Esophagus squamous epithelium (tissue), 4 donors: Measurements from ENCODE around the gene RNF166.

ENCODE experiments used
- POLR2A ChIP-seq, 4 donors: fragments of 450-650 bp; IDR thresholded peaks; one replicate each; pipeline ENCODE4 v1.6.1; 2017; ENCODE audit warnings: antibody characterized with exemption in 4 of 4, mild to moderate bottlenecking in 4 of 4, moderate library complexity in 3 of 4
- TF ChIP-seq, protein P1 (sequence below), 6 experiments: fragments of 450-650 bp in 4 of 6; fragments of 200-600 bp in 2 of 6; sonication (generic) in 2 of 6; IDR thresholded peaks; one replicate each; pipeline ENCODE4 v1.5.1; 2016 to 2019; ENCODE audit warnings: antibody characterized with exemption in 6 of 6, mild to moderate bottlenecking in 4 of 6, moderate library complexity in 4 of 6

DNA sequence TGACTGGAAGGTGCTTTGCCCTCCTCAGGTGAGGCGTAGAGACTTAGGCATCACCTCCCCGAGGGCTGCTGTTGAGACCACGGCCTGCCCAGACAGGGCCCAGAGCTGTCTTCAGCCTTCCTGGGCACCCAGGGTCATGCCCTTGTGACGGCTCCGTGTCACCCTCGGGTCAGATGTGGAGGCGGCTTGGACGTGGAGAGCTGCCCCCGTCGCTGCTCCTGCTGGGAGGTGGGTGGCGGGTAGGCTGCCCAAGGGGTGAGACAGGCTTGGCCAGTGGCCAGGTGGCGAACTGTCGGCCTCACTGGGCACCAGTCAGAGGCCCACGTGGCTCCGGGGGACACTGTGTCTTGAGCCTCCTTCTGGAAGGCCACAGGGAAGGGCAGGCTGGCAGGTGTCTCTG lies 11.0 kb downstream of the RNF166 start:
- TF ChIP-seq, protein P1, sequence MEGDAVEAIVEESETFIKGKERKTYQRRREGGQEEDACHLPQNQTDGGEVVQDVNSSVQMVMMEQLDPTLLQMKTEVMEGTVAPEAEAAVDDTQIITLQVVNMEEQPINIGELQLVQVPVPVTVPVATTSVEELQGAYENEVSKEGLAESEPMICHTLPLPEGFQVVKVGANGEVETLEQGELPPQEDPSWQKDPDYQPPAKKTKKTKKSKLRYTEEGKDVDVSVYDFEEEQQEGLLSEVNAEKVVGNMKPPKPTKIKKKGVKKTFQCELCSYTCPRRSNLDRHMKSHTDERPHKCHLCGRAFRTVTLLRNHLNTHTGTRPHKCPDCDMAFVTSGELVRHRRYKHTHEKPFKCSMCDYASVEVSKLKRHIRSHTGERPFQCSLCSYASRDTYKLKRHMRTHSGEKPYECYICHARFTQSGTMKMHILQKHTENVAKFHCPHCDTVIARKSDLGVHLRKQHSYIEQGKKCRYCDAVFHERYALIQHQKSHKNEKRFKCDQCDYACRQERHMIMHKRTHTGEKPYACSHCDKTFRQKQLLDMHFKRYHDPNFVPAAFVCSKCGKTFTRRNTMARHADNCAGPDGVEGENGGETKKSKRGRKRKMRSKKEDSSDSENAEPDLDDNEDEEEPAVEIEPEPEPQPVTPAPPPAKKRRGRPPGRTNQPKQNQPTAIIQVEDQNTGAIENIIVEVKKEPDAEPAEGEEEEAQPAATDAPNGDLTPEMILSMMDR (IDR thresholded peaks at IDR 0.05), result no peak
- no peak for TF ChIP-seq POLR2A (IDR thresholded peaks at IDR 0.05)
